GM19099 (cell line): ENCODE measurements around the gene SIGLECL1.
"Not testable (repeated sequence)": the region's sequence is repeated elsewhere in the genome, so short reads cannot be mapped to it uniquely, and the experiment has no call there.

Source experiments
- POLR2A ChIP-seq: IDR thresholded peaks from 3 replicates; pipeline ENCODE4 v1.6.1; 2011; ENCODE audit warnings: low read depth; ENCODE audit not compliant: insufficient read length; ENCODE audit errors: extremely low read depth

Gene SIGLECL1

DNA sequence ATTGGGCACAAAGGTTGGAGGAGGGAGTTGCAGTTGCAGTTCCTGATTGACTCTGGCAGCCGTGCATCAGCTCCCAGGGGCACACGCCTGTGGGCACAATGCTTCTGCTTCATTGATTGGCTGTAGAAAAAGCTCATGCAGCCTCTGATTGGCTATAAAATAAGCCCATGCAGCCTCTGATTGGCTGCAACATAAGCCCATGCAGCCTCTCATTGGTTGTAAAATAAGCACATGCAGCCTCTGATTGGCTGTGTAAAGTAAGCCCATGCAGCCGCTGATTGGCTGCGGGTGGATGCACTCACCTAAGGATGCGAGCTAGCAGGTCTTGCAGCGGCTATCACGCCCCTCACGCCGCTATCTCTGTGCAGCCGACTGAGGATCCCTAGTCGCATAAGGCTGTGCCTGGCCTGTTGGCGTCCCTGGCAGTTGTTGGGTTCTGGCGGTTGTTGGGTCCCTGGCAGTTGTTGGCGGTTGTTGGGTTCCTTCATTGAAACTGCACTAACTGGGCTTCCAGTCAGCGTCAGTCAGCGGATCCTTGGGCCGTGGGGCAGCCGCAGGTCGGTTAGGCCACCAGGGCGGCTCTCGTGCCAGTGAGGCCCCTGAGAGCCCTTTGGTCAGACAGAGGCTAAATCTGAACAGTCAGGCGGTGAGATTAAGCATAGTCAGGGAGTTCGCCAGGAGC lies at the start of gene SIGLECL1:
Gene SIGLECL1 (plus strand): TSS at position 295 of the 682 bp plus-strand sequence. CDS start 12,993 bp downstream, outside the sequence.
- no peak for TF ChIP-seq POLR2A

DNA sequence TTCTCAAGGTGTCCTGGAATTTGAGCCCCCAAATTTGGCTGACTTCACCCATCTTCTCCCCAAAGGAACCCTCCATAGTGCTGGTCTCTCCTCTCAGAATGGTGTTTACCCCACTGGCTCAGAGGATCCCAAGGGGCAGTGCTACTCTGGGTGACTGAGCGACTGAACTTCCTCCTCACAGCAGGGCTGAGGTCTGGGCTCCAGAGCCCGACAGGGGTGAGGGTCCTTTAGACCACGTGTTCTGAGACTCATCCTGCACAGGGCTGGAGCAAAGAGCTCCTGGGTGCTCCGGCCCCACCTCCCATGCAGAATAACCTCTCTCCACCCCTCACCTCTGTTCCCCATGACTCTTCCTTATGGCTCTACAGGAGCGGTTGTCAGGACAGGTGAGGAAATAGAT lies 49.2 kb upstream of the SIGLECL1 start:
- no peak for TF ChIP-seq POLR2A

DNA sequence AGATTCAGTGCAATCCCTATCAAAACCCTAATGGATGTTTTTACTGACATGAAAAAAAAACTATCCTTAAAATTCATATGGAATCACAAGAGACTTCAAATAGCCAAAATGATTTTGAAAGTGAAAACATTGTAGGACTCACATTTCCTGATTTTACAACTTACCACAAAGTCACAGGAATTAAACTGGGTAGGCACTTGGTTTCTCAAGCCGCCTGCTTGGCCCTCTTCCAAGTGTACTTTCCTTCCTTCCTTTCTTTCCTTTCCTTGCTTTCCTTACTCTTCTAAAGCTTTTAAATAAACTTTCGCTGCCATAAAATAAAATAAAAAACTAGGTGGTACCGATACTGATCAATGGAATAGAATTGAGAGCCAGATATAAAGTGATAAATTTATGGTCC lies 47.0 kb upstream of the SIGLECL1 start:
- TF ChIP-seq POLR2A, result no peak

DNA sequence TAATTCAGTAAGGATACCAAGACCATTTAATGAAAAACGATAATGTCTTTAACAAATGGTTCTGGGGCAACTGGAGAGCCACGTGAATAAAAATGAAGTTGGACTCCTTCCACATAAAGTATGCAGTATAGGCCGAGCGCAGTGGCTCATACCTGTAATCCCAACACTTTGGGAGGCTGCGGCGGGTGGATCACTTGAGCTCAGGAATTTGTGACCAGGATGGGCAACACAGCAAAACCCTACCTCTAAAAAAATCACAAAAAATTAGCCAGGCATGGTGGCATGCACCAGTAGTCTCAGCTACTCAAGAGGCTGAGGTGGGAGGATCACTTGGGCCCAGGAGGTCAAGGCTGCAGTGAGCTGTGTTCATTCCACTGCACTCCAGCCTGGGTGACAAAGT lies 46.6 kb upstream of the SIGLECL1 start:
- TF ChIP-seq POLR2A, result no peak

DNA sequence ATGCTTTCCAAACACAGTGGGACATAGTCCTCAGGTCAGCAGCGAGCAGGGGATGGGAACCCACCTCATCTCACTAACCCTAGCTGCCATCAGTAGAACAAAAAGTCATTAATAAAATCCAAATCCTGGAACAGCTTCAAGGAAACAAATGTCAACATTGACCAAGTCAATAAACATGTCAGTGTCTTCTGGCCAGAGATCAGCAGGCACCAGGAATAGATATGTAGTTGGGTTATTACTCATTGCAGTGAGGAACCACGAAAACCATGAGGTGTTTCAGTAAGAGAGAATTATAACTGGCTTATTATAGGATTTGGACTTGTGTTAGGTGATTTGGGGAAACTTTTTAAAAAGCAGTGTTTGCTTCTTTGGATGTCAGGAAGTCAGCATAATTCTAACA lies 43.1 kb upstream of the SIGLECL1 start:
- TF ChIP-seq POLR2A, result no peak

DNA sequence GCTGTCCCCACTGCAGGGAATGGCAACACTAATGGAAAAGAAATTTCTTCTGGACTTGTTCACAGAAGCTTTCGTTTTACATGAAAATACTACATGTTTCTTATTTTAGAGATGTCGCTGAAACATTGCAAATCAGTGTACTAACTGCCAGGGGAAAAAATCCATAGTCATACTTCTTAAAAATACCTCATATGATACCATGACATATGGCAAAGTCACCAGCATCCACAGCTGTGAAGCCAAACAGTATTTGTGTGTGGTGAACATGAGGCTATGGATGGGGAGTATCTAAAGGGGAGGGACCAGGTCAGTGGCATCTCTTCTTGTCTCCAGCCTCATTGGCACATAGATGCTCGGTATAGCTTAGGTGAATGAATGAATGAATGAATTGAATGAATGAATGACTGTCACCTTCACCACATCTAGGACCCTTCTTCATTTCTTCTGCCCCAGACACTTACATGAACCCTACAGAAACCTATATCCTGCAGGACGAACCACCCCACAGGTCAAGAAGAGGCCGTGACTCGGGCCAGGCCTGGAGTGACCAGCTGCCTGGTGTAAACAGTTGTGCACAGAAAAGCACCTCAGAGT lies 40.6 kb upstream of the SIGLECL1 start:
- no peak for TF ChIP-seq POLR2A

DNA sequence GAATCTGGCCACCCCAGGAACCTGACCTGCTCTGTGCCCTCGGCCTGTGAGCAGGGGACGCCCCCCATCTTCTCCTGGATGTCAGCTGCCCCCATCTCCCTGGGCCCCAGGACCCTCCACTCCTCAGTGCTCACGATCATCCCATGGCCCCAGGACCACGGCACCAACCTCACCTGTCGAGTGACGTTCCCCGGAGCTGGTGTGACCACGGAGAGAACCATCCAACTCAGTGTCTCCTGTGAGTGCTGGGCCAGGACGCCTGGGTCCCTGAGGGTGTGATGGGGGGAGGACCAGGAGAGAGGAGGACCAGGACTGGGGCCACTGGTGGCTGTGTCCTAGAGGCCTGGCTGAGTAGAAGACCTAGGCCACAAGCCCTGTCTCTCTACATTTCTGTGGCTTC lies 39.0 kb upstream of the SIGLECL1 start:
- no peak for TF ChIP-seq POLR2A

DNA sequence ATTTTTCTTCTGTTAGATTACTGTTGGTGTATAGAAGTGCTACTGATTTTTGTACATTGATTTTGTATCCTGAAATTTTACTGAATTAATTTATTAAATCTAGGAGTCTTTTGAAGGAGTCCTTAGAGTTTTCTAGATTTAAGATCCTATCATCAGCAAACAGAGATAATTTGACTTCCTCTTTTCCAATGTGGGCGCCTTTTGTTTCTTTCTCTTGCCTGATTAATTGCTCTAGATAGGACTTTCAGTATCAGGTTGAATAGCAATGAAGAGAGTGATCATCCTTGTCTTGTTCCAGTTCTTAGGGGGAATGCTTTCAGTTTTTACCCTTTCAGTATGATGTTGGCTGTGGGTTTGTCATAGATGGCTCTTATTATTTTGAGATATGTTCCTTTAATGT lies 31.6 kb upstream of the SIGLECL1 start:
- TF ChIP-seq POLR2A, result no peak

DNA sequence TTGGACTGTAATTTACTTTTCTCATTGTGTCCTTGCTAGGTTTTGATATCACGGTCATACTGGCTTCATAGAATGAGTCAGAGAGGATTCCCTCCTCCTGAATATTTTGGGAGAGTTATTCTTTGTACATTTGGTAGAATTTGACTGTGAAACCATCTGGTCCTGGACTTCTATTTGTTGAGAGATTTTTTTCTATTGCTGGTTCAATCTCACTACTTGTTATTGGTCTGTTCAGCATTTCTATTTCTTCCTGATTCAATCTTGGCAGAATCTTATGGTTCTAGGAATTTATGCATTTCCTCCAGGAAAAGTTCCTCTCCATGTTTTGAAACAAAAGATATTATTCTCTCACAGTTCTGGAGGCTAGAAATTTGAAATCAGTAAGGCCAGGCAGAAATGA lies 30.9 kb upstream of the SIGLECL1 start:
- TF ChIP-seq POLR2A, result no peak

DNA sequence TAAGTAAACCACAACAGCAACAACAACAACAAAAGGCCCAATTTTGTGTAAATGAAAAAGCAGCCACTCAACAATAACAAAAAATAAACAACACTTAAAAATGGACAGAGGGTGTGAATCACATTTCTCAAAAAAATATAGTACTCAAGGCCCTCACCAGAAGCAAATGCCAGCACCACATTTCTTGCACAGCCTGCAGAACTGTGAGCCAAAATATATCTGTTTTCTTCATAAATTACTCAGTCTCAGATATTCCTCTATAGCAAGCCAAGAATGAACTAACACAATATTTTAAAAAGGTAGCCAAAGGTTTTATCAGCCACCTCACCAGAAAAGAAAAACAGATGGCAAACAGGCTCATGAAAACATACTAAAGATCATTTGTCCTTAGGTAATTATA lies 29.9 kb upstream of the SIGLECL1 start:
- TF ChIP-seq POLR2A, result no peak

DNA sequence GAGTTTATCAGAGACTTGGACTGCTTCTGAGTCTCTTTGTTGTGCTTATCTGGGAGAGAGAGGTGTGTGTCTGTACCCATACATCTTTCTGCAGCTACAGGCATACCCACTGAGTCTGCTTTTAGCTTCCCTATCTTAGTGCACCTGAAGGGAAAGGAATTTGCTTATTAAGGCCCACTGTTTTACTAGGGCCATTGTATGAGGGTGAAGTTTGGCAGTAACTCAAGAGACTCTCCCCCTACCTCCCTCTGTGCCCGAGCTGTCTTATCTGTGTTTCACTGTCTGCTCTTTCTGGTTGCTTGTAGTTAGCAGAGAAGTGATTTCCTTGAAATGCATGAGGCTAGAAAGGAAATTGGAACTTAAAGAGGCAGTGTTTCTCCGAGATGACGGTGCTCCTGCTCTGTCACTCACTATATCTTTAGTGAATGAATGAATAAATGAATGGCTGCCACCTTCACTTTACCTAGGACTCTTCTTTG lies 26.7 kb upstream of the SIGLECL1 start:
- no peak for TF ChIP-seq POLR2A

DNA sequence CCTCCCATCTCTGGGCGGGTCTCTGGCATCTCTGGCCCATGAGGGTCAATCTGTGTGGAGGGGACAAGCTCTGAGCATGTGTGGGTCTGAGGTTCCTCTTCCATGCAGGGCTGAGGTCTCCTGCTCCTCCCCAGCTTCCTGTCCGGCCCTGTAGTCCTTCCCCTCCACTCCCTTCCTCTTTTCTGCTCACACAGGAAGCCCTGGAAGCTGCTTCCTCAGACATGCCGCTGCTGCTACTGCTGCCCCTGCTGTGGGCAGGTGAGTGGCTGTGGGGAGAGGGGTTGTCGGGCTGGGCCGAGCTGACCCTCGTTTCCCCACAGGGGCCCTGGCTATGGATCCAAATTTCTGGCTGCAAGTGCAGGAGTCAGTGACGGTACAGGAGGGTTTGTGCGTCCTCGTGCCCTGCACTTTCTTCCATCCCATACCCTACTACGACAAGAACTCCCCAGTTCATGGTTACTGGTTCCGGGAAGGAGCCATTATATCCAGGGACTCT lies 25.9 kb upstream of the SIGLECL1 start, which contains the start of gene CD33:
Gene CD33 (plus strand): TSS at position 183 of the 496 bp plus-strand sequence. CDS start 39 bp downstream, at position 222.
- TF ChIP-seq POLR2A, result not testable (repeated sequence)

DNA sequence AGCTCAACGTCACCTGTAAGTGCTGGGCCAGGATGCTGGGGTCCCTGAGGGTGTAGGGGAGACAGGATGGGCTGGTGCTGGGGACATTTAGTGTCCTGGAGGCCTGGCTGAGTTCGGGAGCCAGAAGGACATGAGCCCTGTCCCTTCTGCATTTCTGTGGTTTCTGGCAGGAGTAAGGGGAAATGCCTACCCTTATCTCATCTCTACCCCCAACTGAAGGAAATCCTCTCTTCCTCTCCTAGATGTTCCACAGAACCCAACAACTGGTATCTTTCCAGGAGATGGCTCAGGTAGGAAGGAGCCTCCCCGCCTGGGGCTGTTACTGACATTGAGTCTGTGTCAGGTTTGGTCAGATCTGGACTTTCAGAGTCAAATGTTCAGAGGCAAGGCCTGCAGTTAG lies 24.8 kb upstream of the SIGLECL1 start:
- no peak for TF ChIP-seq POLR2A

DNA sequence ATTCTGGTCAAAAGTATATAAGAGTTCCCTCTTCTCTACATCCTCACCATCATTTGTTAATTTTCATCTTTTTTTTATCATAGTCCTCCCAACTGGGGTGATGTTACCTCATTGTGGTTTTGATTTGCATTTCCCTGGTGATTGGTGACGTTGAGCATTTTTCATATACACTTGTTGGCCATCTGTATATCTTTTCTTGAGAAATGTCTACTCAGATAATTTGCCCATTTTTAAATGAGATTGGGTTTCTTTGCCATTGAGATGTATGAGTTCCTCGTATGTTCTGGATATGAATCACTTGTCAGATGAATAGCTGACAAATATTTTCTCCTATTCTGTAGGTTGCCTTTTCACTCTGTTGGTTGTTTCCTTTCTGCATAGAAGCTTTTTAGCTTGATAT lies 23.6 kb upstream of the SIGLECL1 start:
- no peak for TF ChIP-seq POLR2A

DNA sequence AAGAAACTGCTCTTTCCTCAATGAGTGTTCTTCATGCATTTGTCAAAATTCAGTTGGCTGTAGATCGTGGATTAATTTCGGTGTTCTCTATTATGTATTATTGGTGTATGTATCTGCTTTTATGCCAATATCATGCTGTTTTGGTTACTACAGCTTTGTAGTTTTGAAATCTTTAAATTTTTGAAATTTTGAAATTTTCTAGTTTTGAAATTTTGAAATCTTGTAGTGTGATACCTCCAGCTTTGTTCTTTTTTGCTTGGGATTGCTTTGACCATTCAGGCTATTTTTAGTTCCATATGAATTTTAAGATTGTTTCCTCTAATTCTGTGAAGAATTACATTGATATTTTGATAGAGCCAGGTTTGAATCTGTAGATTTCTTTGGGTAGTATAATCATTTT lies 22.9 kb upstream of the SIGLECL1 start:
- TF ChIP-seq POLR2A, result no peak

DNA sequence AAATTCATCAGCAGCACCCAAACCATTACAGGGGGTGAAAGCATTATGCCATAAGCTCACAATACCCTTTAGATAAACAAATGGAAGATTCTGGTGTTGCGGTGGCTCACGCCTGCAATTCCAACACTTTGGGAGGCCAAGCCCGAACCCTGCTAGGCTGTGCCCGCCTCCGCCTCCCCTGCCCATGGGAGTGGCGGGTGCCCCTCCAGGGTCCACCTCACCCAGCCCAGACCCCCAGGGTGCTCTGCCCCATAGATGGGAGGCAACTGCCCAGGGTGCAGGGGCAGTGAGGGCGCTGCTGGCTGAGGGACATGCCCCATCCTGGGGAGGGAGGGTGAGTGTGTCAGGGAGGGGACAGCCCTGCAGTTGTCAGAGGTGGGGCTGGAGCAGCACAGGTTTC lies 10.0 kb upstream of the SIGLECL1 start:
- TF ChIP-seq POLR2A, result no peak
